ENCODE results near the gene TRIM34. TPM values are rescaled to one million over a fixed set of nuclear protein-coding genes. Genes with fewer than 3 reads are reported as not detected.

Gene TRIM34
- total and polyA plus RNA-seq, 2 of the 4 experiments (the other 2 are of a cell fraction) = 6.1 to 8.6 TPM

- no peak overlapping the region for H3K18ac ChIP-seq (ENCODE audit: low read depth, low read length)
- no peak overlapping the region for H2BK120ac ChIP-seq (ENCODE audit: low read depth, low read length)
- CTCF ChIA-PET = no interaction called here
- no peak overlapping the region for H3K23ac ChIP-seq (ENCODE audit: low read depth, low read length)
- H2AK9ac ChIP-seq (replicated peaks; ENCODE audit: low read depth, low read length, poor library complexity) = no peak overlapping the region
- in situ Hi-C loops (cut with MboI; ENCODE audit: low sequenced_read_pairs) = no loop called here
- POLR2A ChIA-PET (ENCODE audit: unreplicated experiment) = interaction anchor here (0.5 kb wide), 1 partner anchor 9 kb away, joined by 3 read pairs; no protein-coding TSS in a partner anchor
- no peak for DNase-seq
- H3K4ac ChIP-seq (ENCODE audit: low read depth, low read length) = no peak overlapping the region
- no peak overlapping the region for H3K56ac ChIP-seq (ENCODE audit: extremely low read depth, insufficient read depth, low read length)
- no peaks in the 10 kb centered on the region for H3K79me1 ChIP-seq (ENCODE audit: low read depth in 1 of 2, low read length in 2 of 2)
- H4K5ac ChIP-seq (ENCODE audit: low read depth, low read length) = no peak overlapping the region
- dilution Hi-C loops (cut with HindIII; ENCODE audit: low sequenced_read_pairs, unreplicated experiment) = no loop called here
- intact Hi-C loops (cut with micrococcal nuclease) = no loop called here
- no peak overlapping the region for H3K27ac ChIP-seq (ENCODE audit: insufficient read depth, low read length)
- no peak overlapping the region for H3K9ac ChIP-seq (ENCODE audit: low read depth, low read length)
- no peak overlapping the region for H3K4me3 ChIP-seq (ENCODE audit: insufficient read depth, low read depth, low read length)
- H4K20me1 ChIP-seq (ENCODE audit: insufficient read depth, low read length) = no peaks in the 10 kb centered on the region
- no peak overlapping the region for H4K8ac ChIP-seq (ENCODE audit: low read depth in 2 of 2, low read length in 2 of 2)
- no peak overlapping the region for H3K14ac ChIP-seq (replicated peaks; ENCODE audit: low read depth, low read length)
- H3K4me1 ChIP-seq (ENCODE audit: control insufficient read depth, insufficient read depth, low read length) = 0 out of 2 replicates have a peak, but pooled peaks cover 1% of the 10 kb centered on the region
- no peak overlapping the region for H3K4me2 ChIP-seq (ENCODE audit: low read depth, low read length)
- no peaks in the 10 kb centered on the region for H3K9me1 ChIP-seq (ENCODE audit: insufficient read depth, low read length)
- no peak overlapping the region for H4K91ac ChIP-seq (ENCODE audit: insufficient read depth, low read depth, low read length)
- TSS peak; percentile 77 for BruUV-seq (replicated peaks)
- no peak for TF ChIP-seq SMC3 (IDR thresholded peaks at IDR 0.05; ENCODE audit: low read depth, low read length)
- peaks cover 3% of the 10 kb centered on the region for H3K36me3 ChIP-seq (ENCODE audit: control insufficient read depth, insufficient read depth, low read length)
- H2AK5ac ChIP-seq (ENCODE audit: low read depth, low read length) = no peak overlapping the region
- H2BK15ac ChIP-seq (ENCODE audit: low read depth, low read length) = no peak overlapping the region
- no peak overlapping the region for H2BK20ac ChIP-seq (ENCODE audit: low read depth, low read length)
- H2AFZ ChIP-seq (replicated peaks; ENCODE audit: low read length, poor library complexity) = no peak overlapping the region
- no peaks in the 10 kb centered on the region for H3K27me3 ChIP-seq (ENCODE audit: control insufficient read depth, insufficient read depth, low read length)
- H2BK5ac ChIP-seq (ENCODE audit: low read depth, low read length, poor library complexity, severe bottlenecking) = no peak overlapping the region
- no peak for ATAC-seq (ENCODE audit: low read depth)
- H3K9me3 ChIP-seq (ENCODE audit: control insufficient read depth, insufficient read depth, low read length) = no peaks in the 10 kb centered on the region
Observed at GRCh38 chr11:5643585-5643984, 18.8 kb downstream of the TRIM34 start.
